GF-D8 (cell line): Measurements from ENCODE around the gene SLC25A47.
A peak's percentile ranks its signal among the peaks of the same experiment; 100 is the strongest.
"Not testable (repeated sequence)": the region's sequence is repeated elsewhere in the genome, so short reads cannot be mapped to it uniquely, and the experiment has no call there.

ENCODE experiments used
- DNase-seq: peaks from one replicate; lab custom pipeline; 2025; lab: John Stamatoyannopoulos, UW

Gene SLC25A47

GRCh38 chr14:100323121-100323941 is at the start of gene SLC25A47:
Gene SLC25A47 (plus strand): TSS chr14:100323339. CDS start chr14:100323415, 76 bp downstream.
- no peak for DNase-seq

DNA sequence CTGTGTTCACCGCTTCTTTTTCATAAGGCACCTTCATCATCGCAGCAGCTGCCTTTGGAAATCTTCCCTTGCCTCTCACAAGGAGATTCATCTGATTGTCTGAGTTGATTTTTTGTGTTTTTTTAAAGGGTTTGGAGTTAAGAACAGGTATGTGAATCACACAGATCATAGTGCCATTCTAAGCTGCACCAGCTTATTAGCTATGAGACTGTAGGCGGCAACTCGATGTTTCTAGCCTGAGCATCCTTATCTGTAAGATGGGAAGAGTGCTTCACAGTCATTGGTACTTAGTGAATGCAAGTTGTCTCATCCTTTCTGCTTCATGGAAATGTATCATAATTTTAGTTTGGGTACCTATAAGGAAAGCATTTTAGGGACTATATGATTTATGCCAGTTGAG is 48.9 kb upstream of the SLC25A47 start:
- DNase-seq: no peak

- DNase-seq: no peak
Measured at GRCh38 chr14:100275214-100275613, 47.9 kb upstream of the SLC25A47 start.

GRCh38 chr14:100278702-100279101 is 44.4 kb upstream of the SLC25A47 start:
- DNase-seq: peak; percentile 37

DNA sequence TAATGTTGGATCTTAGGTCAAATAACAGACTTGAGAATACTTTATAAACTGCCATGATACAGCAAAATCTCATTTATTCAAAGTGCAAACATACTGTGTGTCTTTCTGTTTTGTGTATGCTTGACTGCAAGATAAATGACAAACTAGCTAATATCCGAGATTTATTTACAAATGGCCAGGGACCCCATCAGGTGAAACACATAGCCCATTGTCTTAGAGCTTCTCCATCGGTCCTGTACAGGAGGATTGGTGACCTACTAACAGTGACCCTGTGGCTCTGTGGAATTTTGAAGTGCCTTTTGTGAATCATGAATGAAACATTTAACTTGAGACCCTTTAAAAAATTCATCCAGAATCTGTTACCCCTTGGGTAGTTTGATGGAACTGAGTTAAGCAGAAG is 44.0 kb upstream of the SLC25A47 start:
- DNase-seq: no peak

DNA sequence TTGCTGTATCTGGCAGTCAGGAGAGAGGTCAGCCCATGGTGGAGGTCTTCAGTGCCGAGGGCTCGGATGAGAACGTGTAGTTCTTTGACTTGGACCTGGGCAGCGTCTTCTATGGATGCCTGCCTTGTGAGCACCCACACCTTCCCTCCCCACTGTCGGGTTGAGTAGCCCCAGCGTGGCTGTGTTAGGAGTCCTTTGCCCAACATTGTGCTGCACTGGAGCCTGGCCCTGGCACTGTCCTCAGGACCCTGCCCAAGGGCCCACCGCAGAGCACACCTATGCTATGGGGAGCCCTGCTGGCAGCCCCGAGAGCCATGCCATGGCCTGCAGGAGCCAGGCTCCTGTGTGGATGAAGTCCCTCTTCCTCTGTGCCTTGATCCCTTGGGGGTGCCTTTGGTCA is 43.6 kb upstream of the SLC25A47 start:
- no peak for DNase-seq

DNA sequence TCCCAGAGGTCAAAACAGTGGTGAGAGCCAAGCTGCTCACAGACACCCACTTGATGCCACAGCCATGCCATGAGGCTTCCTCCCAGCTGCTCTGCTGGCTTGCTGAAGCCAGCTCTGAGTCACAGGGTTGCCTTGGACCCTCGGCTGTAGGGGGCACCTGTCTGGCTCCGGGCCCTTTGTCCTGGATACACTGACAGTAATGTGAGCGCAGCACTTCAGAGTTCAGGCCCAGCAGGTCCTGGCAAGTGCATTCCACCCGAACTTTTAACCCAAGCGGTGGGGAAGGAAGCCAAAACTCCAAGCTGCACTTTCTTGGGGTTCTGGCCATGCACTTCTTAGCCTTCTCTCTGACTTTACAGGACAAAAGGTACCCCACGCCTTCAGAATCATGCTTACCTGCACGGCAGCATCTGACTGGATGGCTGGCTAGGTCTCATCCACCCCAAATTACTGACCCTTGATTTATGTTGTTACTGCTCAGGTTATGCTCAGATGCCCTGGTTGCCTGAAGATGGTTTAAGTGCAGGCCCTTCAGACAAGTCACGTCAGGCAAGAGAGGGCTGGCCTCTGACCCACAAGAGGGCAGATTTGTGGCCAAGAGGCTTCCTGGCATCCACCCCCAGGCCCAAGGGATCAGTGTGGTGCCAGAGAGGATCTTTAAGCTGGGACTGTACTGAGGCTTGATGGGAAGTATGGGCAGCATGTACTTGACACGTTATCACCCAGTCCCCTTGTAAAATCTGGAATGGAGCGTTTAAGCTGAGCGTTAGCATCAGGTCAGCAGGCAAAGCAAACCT is 41.7 kb upstream of the SLC25A47 start:
- no peak for DNase-seq

- no peak for DNase-seq
Measured at GRCh38 chr14:100282083-100282350, 41.1 kb upstream of the SLC25A47 start.

DNA sequence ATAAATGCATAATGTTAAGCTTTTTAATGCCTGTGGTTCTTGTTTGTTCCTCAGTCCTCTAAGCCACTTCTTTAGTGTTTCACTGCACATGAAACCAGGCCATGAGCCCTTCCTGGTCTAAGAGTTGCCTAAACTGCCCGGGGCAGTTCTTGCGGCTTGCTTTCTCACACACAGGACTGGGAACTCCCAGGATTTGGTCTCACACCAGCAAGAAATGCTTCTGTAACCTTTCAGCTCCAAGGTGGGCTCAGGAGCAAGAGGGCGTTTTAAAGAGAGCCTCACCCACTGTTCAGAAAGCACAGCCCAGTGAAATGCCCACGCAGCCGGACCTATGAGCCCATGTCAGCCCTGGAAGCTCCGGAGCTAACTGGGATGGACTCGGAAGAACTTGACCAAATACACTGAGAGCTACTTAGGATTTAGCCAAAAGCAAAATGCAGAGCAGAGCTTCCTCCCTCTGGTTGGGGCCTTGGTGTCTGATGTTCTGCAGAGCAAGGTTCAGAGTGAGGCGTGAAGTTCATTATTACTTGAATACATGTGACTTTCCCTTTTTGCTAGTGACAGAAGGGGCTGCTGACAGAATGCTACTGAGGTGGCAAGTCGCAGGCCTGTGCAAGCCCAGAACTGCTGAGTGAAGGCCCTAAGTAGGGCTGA is 40.2 kb upstream of the SLC25A47 start:
- no peak for DNase-seq

DNA sequence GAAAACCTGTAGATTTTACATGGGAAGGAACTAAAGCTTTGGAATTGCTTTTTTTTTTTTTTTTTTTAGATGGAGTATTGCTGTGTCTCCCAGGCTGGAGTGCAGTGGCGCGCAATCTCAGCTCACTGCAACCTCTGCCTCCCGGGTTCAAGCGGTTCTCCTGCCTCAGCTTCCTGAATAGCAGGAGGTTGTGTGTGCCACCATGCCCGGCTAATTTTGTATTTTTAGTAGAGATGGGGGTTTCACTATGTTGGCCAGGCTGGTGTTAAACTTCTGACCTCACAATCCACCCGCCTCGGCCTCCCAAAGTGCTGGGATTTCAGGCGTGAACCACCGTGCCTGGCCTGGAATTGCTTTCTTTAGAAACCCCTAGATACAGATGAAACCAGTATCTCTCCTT is 39.7 kb upstream of the SLC25A47 start:
- DNase-seq: not testable (repeated sequence)

DNA sequence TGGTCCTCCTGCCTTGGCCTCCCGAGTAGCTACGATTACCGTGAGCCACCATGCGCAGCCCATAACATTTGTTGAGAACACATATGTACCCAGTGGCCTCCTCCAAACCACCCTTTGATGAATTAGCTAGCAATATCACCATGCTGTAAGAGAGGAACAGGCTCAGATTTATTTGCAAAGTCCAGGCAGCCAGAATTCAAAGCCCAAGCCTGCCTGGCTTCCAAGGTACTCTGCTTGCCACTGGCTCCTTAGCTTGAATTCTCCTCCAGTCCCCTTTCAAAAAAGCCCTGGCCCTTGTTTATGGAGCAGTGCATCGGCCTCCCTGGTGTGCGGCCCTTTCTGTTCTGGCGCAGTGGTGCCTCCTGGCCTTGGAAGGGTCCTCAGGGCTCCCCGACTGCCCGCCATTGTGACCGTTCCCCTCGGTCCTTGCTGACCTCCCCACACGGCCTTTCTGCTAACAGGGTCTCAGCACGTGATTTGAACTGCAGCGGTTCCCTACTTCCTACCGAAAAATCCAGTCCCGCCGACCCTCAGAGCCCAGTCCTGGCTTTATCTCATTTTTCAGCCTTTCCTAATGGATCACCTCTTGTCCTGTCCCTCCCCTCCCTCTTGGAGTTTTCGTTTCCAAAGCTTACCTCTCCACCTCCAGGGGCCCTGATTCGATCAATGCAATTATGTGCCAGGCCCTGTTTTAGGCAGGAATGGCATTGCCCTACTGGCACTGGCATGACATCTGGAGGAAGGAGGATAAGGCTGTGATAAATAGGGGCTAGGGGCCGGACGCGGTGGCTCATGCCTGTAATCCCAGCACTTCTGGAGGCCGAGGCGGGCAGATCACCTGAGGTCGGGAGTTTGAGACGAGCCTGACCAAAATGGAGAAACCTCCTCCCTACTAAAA is 38.9 kb upstream of the SLC25A47 start:
- no peak for DNase-seq

DNA sequence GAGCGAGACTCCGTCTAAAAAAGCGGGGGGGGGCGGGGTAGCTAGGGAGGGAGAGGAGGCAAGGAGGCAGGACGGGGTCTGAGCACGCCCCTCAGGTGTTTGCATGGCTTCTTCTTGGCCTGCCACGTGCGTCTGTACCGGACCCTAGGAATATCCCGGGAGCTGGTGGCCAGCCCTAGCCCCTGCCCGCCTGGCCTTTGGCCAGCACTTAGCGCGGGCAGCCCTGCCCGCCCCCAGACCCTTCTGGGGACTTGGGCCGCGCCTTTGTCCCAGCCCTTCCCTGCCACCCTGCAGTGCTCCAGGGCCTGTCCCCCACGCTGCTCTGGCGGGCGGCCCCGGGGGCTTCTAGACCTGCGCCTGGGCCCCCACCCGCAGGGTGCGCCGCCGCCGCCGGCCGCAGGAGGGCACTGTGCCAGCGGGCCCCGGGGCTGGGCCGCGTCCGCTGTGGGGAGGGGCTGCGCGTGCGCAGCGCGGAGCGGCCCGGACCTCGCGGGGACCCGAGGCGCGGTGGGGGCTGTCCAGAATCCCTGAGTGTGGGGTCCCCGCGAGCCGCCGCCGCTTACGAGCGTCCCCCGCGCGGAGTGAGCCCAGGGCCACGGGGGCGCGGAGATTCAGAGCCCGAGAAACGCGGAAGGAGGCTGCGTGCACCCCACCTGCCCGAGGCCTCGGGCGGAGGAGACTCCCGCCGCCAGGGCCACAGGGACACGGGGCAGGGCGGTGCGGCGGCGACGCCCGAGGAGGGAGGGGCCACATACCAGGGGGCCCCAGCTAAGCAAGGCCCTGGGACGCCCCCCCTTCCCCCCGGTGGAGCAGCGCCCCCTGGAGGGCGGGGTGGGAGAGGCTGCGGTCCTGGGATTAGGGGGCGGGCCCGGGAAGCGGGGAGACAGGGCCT is 37.9 kb upstream of the SLC25A47 start:
- DNase-seq: no peak

- DNase-seq: no peak
Measured at GRCh38 chr14:100285913-100286400, 37.2 kb upstream of the SLC25A47 start.

DNA sequence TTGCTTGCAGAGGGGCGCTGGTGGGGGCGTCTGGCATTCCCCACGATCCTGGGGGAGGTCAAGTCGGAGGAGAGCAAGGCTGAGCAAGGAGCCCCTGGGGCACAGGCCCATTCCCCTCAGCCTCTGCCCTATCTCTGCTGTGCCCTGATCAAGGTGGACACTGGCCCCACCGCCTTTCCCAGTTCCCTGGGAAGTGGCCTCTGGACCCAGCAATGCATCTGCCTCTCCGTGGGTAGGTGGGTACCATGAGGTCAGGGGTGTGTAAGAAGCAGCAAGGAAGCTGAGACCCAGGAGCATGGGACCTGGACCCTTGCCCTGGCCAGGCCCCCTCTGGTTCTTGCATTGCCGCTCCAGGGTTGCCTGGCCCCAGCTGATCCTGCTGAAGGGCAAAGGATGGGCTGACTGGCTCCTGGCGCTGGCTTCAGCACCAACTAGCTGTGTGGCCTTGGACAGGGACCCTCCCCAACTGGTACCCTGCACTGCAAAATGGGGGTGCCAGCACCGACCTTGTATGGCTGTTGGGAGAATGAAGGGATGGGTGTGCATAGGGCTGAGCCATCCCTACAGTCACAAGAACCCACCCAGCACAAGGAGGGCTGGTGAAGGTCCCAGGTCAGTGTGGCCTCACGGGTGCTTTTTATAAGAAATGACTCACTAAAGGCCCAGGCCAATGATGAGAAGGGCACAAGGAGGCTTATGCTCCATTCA is 36.5 kb upstream of the SLC25A47 start:
- no peak for DNase-seq

DNA sequence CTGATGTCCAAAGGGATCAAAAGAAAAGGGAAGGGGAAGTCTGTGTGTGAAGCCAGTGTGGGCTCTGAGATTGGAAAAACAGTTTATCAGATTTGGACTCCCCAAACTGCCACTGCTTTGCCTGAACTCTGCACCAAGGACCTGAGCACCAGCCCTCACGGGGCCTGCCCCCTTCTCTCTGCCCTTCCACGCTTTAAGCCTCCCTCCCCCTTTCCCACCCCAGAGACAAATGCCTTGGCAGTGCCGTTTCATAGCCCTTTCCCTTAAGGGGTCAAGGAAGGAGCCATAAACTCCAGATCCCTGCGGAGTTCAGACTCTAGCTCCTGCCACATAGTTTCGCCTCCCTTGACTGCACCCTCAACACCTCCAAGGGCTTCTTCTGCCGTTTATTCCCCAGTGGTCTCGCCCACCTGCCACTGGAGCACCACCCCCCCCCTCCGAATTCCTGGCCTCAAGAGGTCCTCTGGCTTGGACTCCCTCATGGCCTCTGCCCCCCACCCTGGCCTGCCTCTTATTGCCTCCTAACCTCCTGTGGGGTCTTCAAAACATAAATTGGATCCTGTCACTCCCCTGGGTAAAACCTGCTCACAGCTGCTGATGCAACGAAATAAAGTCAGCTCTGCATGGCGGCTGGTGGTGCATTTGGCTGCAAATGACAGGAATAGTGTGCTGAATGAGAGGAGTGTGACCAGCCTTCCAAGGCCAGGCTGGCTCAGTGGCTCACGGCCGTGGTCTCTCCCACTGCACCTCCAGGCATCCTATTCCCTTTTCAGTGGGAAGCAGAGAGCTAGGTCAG is 35.7 kb upstream of the SLC25A47 start:
- DNase-seq: no peak

DNA sequence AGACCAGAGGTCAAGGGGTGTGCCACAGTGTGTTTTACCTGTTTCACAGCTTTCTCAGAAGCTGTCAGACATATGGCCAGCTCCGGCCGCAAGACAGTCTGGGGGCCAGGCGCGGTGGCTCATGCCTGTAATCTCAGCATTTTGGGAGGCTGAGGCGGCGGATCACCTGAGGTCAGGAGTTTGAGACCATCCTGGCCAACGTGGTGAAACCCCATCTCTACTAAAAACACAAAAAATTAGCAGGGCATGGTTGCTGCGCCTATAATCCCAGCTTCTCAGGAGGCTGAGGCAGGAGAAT is 35.2 kb upstream of the SLC25A47 start:
- not testable (repeated sequence) for DNase-seq

DNA sequence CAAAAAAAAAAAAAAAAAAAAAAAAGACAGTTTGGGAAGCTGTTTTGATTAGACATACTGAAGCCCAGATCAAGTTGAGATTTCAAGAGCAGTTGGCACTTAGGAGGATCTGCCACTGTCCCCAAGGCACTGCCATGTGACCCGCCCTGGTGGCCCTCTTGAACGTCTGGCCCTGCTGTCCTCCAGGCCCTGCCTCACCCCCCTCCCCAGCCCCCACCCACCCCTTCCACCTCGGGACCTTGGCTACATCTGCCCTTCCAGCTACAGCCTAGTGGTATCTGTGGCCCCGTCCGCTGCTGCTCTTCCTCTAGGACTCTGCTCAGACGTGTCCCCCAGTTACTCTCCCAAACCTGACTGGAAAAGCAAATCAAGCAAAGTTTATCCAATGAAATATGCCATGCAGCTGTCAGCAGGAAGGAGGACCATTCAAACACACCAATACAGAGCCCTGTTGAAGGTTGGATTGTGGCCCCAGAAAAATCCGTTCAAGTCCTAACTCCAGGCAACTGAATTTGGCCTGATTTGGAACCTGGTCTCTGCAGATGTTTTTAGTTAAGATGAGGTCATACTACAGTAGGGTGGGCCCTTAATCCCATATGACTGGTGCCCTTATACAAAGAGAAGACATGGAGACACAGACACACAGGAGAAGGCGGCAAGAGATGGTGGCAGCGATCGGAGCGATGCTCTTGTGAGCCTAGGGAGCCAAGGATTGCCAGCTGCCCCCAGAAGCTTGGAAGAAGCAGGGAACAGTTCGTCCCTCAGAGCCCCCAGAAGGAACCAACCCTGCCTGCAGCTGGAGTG is 34.6 kb upstream of the SLC25A47 start:
- no peak for DNase-seq

DNA sequence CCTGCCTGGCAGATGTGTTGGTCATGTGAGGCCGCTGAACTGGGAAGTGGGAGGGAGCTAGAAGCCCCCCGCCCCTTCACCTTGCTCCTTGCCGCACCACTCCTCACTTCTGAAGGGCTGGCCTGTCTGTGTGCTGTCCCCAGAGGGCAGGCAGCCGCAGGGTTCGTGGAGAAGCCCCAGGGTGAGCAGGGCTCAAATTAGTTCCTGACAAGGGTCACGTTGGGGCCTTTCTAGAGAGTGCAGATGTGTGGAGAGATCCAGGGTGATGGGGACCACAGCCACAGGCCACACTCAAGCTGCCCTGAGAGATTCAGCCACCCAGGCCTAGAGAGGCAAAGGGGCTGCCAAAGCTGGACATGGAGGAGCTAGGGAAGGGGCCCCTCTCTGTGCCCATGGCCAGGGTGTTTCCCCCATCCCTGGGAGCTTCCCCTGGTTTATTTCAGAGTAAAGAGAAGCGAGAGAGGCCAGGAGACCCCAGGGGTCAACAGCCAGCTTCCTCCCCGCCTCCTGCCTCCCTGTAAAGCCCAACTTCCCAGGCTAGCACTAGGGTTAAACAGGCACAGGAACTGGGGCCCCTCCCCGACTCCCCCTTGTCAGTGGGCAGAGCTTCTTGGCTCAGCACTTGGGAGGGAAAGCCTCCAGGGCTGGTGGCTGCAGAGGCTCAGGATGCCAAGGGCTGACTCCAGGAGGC is 33.1 kb upstream of the SLC25A47 start:
- DNase-seq: no peak
